ENCODE results near the gene DGLUCY. TPM values are rescaled to one million over a fixed set of nuclear protein-coding genes. Genes with fewer than 3 reads are reported as not detected.
"Not testable (repeated sequence)": the region's sequence is repeated elsewhere in the genome, so short reads cannot be mapped to it uniquely, and the experiment has no call there.

Gene DGLUCY
- total and polyA plus RNA-seq, 2 of the 8 experiments (the other 6 are each of a cell fraction or from before 2014, with no cell fraction given), result 24.9 to 31.8 TPM

- H3K4me2 ChIP-seq (ENCODE audit: insufficient read depth in 1 of 2, low read depth in 2 of 2, low read length in 2 of 2); H2BK15ac ChIP-seq (ENCODE audit: low read length); DNase-seq (ENCODE audit: low read depth in 1 of 2, low spot score in 2 of 2); H3K79me1 ChIP-seq (ENCODE audit: low read depth, low read length); H4K8ac ChIP-seq (ENCODE audit: extremely low read depth, insufficient read depth, low read length); H3K9me3 ChIP-seq (ENCODE audit: insufficient read depth in 2 of 2, low read depth in 1 of 2, low read length in 1 of 2); H3K18ac ChIP-seq (ENCODE audit: extremely low read depth, low read length); H2BK5ac ChIP-seq (ENCODE audit: low read depth, low read length); H2BK20ac ChIP-seq (ENCODE audit: low read length); H3K14ac ChIP-seq (ENCODE audit: insufficient read length); H4K91ac ChIP-seq (replicated peaks; ENCODE audit: insufficient read length, low read length); H2BK12ac ChIP-seq (ENCODE audit: low read depth, low read length); H3K56ac ChIP-seq (replicated peaks; ENCODE audit: insufficient read length, low read depth, low read length); H3K27ac ChIP-seq (ENCODE audit: low read depth, low read length); H3K79me2 ChIP-seq (ENCODE audit: control insufficient read depth in 1 of 2, insufficient read depth in 2 of 2, low read length in 2 of 2); H3K4me1 ChIP-seq (replicated peaks in 1 of 4; ENCODE audit: control insufficient read depth in 3 of 4, insufficient read depth in 4 of 4, low read length in 3 of 4); H2AFZ ChIP-seq (ENCODE audit: low read length); H3K4ac ChIP-seq (replicated peaks; ENCODE audit: insufficient read length, low read depth, low read length); H3K23ac ChIP-seq (ENCODE audit: insufficient read length); H3K4me3 ChIP-seq (ENCODE audit: extremely low read depth in 1 of 4, insufficient read depth in 2 of 4, low read depth in 3 of 4, low read length in 4 of 4); H2BK120ac ChIP-seq (replicated peaks; ENCODE audit: low read depth, low read length); H3K27me3 ChIP-seq (replicated peaks in 1 of 4; ENCODE audit: control insufficient read depth in 3 of 4, extremely low read depth in 1 of 4, insufficient read depth in 3 of 4, low read length in 3 of 4); H3K9ac ChIP-seq (replicated peaks in 1 of 4; ENCODE audit: extremely low read depth in 1 of 4, low read depth in 3 of 4, low read length in 3 of 4); H3K23me2 ChIP-seq (ENCODE audit: low read depth, low read length); FAIRE-seq; H2AK5ac ChIP-seq (ENCODE audit: low read depth, low read length); H4K5ac ChIP-seq (ENCODE audit: insufficient read length, low read depth, low read length); H4K20me1 ChIP-seq (replicated peaks in 1 of 2; ENCODE audit: control insufficient read depth in 1 of 2, insufficient read depth in 2 of 2, low read length in 2 of 2): not testable (repeated sequence)
- H3K36me3 ChIP-seq (ENCODE audit: control insufficient read depth in 2 of 4, insufficient read depth in 4 of 4, low read length in 3 of 4), result peaks cover 0 to 12% (median 0%) of the 10 kb centered on the region in 4 experiments; a peak in 2 of 8 replicates
- 97% methylated on average over 3 of the region's 3 CpGs; no CpG with 5 or more reads in 1 of the 2 experiments for WGBS, 2 experiments (ENCODE audit: extremely low coverage in 1 of 2, insufficient coverage in 1 of 2, insufficient read length in 1 of 2, insufficient replicate concordance in 2 of 2, low coverage in 1 of 2, low lambda C conversion rate in 2 of 2, missing lambda C conversion rate in 1 of 2)
- ChIA-PET POLR2A (ENCODE audit: partially characterized antibody) (interaction anchor here (1.6 kb wide), 1 partner anchor 82 kb away, joined by 3 read pairs; no protein-coding TSS in a partner anchor), CTCF (ENCODE audit: partially characterized antibody) (interaction anchor here (0.9 to 2.2 kb wide), 5 partner anchors 10 to 104 kb away, joined by 3 to 9 read pairs (median 5); no protein-coding TSS in a partner anchor)
These were observed 68.9 kb downstream of the DGLUCY start for GRCh38 chr14:91182753-91183152.
